VCaP (cell line): Measurements from ENCODE around the gene MYCBP2.

ENCODE experiments used
- H3K27ac ChIP-seq: fragments of 450-650 bp; 2 replicates; pipeline ENCODE4 v1.5.1; 2017
- CTCF ChIP-seq: fragments of 450-650 bp; conservative IDR thresholded peaks from 2 replicates; pipeline ENCODE4 v1.5.1; 2017; ENCODE audit warnings: mild to moderate bottlenecking, moderate library complexity

Gene MYCBP2

GRCh38 chr13:77325371-77325980 is 1.4 kb downstream of the MYCBP2 start:
- no peak for TF ChIP-seq CTCF
- peak overlapping the region; percentile 83 for H3K27ac ChIP-seq

GRCh38 chr13:77323858-77324257 is 3.0 kb downstream of the MYCBP2 start:
- no peak overlapping the region for H3K27ac ChIP-seq
- TF ChIP-seq CTCF = no peak

- no peak for TF ChIP-seq CTCF
- no peak overlapping the region for H3K27ac ChIP-seq
Observed at GRCh38 chr13:77319536-77319935, 7.4 kb downstream of the MYCBP2 start.

GRCh38 chr13:77318741-77319140 is 8.2 kb downstream of the MYCBP2 start:
- H3K27ac ChIP-seq = no peak overlapping the region
- TF ChIP-seq CTCF = no peak

GRCh38 chr13:77316430-77316829 is 10.5 kb downstream of the MYCBP2 start:
- no peak for TF ChIP-seq CTCF
- H3K27ac ChIP-seq = peak overlapping the region; percentile 14; the same call in 1 of the 2 replicates

GRCh38 chr13:77315509-77315908 is 11.4 kb downstream of the MYCBP2 start:
- peak overlapping the region; percentile 14; the same call in 1 of the 2 replicates for H3K27ac ChIP-seq

- no peak overlapping the region for H3K27ac ChIP-seq
- no peak for TF ChIP-seq CTCF
Observed at GRCh38 chr13:77313923-77314322, 13.0 kb downstream of the MYCBP2 start.

- no peak for TF ChIP-seq CTCF
- no peak overlapping the region for H3K27ac ChIP-seq
Observed at GRCh38 chr13:77312311-77312710, 14.6 kb downstream of the MYCBP2 start.
